Muscle of leg (tissue), 11 donors: ENCODE measurements around the gene ACOT11. TPM values are rescaled to one million over a fixed set of nuclear protein-coding genes. Genes with fewer than 3 reads are reported as not detected.
"Not testable (repeated sequence)": the region's sequence is repeated elsewhere in the genome, so short reads cannot be mapped to it uniquely, and the experiment has no call there.

ENCODE experiments used
- DNase-seq: peaks from one replicate; pipeline ENCODE4 v3.0.0; 2013
- H3K27ac ChIP-seq: one replicate; pipeline ENCODE4 v1.5.1; 2013; ENCODE audit warnings: mild to moderate bottlenecking, low read length, control low read depth
- H3K27me3 ChIP-seq: one replicate; pipeline ENCODE4 v1.6.1; 2013; ENCODE audit warnings: low read length; ENCODE audit not compliant: control insufficient read depth, insufficient read depth
- H3K36me3 ChIP-seq: one replicate; pipeline ENCODE4 v1.6.1; 2013; ENCODE audit warnings: low read length; ENCODE audit not compliant: control insufficient read depth, insufficient read depth
- H3K4me1 ChIP-seq: one replicate; pipeline ENCODE4 v1.6.1; 2013; ENCODE audit warnings: low read length; ENCODE audit not compliant: control insufficient read depth, insufficient read depth
- H3K4me3 ChIP-seq: one replicate; pipeline ENCODE4 v1.5.1; 2013; ENCODE audit warnings: low read length, control low read depth
- H3K9me3 ChIP-seq: replicated peaks from 2 replicates; pipeline ENCODE4 v1.6.1; 2013; ENCODE audit warnings: low read depth, low read length; ENCODE audit not compliant: control insufficient read depth
- WGBS: methylation state at CpG from one replicate; pipeline ENCODE4 v1.1.5; 2013; ENCODE audit warnings: missing lambda C conversion rate; ENCODE audit not compliant: insufficient coverage; 5-methylcytosine and 5-hydroxymethylcytosine counted together
- polyA plus RNA-seq, 8 donors: library from polyadenylated mRNA; unstranded; fragments of 120-200 nt; gene quantifications; one replicate each; pipeline versions ENCODE4 v1.2.1 to v1.2.3, GENCODE V29; 2013; ENCODE audit warnings: inconsistent platforms in 1 of 8, low replicate concordance in 1 of 8; ENCODE audit not compliant: insufficient read length in 8 of 8, insufficient read depth in 1 of 8
- total RNA-seq: library from RNA; stranded (reverse); fragments of 120-200 nt; gene quantifications from one replicate; pipeline ENCODE4 v1.2.4, GENCODE V29; 2013

The ACOT11 gene
- total and polyA plus RNA-seq, 9 donors = 2.8 to 10.1 (median 5.6) TPM

- 48% methylated on average over 11 of the region's 18 CpGs for WGBS
- Histone ChIP-seq H3K27ac (no peak within 1 kb of the TSS), H3K27me3 (no peaks in the 10 kb centered on the region), H3K4me1 (no peaks in the 10 kb centered on the region), H3K4me3 (no peak within 1 kb of the TSS), H3K36me3 (no peaks in the 10 kb centered on the region), H3K9me3 (no peaks in the 10 kb centered on the region)
- no peak for DNase-seq
Observed at GRCh38 chr1:54623216-54624007, 75.4 kb downstream of the ACOT11 start, which contains the start of gene FAM151A. Gene FAM151A, minus strand, starts transcription at chr1:54623525. Its CDS starts 130 bp downstream, at chr1:54623395.

DNA sequence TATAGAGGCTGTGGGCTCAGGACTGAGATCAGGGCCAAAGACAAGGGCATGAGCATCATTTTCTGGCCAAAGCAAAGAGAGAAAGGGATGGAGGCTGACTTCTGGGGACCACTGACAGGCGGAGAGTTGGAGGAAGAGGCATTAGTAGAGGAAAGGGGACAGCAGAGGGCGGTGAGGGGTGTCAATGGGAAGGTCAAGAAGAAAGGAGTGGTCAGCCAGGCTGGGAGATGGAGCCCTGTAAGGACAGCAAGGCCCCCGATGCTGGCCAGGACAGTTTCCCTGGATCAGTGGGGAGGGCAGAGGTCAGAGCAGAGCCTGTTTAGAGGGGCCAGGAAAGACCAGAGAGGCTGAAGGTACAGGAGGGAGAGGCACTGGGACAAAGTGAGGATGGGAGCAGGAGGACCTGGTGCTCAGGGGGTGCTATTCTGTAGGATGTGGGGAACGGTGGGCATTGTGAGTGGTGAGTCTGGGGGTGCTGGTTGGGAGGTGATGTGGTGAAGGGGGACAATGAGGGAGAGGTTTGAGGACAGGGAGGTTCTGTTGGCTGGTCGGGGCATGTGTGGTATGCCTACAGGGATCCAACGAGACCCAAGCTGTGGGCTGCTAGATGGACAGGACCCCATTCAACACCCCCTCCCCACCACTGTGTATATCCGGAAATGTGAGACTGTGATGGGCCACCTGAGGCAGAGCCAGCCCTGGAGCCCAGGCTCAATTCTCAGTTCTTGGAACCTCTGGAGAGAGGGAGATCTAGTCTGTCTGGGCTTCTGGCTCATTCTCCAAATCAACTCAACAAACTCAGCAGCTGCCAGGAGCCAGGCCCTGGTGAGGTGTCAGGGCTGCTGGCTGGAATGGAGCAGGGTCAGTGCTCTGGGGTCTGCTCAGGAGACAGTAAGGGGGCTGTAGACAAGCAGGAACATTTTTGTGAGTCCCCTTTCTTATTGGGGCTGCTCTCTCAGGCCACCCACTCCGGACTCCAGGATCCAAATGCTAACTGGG is 76.7 kb downstream of the ACOT11 start:
- WGBS = 56% methylated on average over 4 of the region's 8 CpGs
- Histone ChIP-seq H3K4me1 (no peaks in the 10 kb centered on the region), H3K4me3 (no peak overlapping the region), H3K27me3 (no peaks in the 10 kb centered on the region), H3K36me3 (no peaks in the 10 kb centered on the region), H3K9me3 (no peaks in the 10 kb centered on the region), H3K27ac (no peak overlapping the region)
- DNase-seq = no peak

- Histone ChIP-seq H3K4me3 (no peak overlapping the region), H3K36me3 (no peaks in the 10 kb centered on the region), H3K9me3 (no peaks in the 10 kb centered on the region), H3K27ac (no peak overlapping the region), H3K4me1 (no peaks in the 10 kb centered on the region), H3K27me3 (no peaks in the 10 kb centered on the region)
- WGBS = 40% methylated on average over 9 of the region's 10 CpGs
- DNase-seq = no peak
Observed at GRCh38 chr1:54627196-54627595, 79.2 kb downstream of the ACOT11 start.

DNA sequence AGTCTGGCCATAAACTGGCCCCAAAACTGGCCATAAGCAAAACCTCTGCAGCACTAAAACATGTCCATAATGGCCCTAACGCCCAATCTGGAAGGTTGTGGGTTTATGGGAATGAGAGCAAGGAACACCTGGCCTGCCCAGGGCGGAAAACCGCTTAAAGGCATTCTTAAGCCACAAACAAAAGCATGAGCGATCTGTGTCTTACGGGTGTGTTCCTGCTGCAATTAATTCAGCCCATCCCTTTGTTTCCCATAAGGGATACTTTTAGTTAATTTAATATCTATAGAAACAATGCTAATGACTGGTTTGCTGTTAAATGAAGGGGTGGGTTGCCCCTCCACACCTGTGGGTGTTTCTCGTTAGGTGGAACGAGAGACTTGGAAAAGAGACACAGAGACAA is 87.8 kb downstream of the ACOT11 start:
- H3K27me3 ChIP-seq, H3K36me3 ChIP-seq, H3K4me3 ChIP-seq, H3K9me3 ChIP-seq, H3K27ac ChIP-seq, DNase-seq, H3K4me1 ChIP-seq: not testable (repeated sequence)
- 100% methylated on average over 2 of the region's 7 CpGs for WGBS

DNA sequence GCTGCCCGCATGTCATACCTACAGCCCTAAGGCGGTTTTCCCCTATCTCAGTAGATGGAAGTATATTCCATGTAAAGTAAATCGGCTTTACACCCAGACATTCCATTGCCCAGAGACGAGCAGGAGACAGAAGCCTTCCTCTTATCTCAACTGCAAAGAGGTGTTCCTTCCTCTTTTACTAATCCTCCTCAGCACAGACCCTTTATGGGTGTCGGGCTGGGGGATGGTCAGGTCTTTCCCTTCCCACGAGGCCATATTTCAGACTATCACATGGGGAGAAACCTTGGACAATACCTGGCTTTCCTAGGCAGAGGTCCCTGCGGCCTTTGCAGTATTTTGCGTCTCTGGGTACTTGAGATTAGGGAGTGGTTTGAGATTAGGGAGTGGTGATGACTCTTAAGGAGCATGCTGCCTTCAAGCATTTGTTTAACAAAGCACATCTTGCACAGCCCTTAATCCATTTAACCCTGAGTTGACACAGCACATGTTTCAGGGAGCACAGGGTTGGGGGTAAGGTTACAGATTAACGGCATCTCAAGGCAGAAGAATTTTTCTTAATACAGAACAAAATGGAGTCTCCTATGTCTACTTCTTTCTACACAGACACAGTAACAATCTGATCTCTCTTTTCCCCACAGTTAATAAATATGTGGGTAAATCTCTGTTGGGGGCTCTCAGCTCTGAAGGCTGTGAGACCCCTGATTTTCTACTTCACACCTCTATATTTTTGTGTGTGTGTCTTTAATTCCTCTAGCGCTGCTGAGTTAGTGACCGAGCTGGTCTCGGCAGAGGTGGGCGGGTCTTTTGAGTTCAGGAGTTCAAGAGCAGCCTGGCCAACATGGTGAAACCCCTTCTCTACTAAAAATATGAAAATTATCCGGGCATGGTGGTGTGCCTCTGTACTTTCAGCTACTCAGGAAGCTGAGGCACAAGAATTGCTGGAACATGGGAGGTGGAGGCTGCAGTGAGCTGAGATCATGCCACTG is 88.7 kb downstream of the ACOT11 start:
- no CpG with 5 or more reads among the region's 14 CpGs for WGBS
- H3K4me3 ChIP-seq, DNase-seq: not testable (repeated sequence)

DNA sequence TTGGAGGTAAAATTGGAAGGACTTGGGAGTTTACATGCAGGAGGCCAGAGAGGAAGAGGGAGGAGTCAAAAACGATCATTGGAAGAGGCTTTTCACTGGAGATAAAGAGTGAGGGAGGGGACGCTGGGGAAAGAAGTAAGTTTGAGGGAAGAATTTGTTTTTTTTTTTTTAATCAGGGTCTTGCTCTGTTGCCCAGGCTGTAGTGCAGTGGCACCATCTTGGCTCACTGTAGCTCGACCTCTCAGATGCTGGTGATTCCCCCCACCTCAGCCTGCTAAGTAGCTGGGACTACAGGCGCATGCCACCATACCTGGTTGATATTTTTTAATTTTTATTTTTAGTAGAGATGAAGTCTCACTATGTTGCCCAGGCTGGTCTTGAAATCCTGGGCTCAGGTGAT is 92.3 kb downstream of the ACOT11 start:
- Histone ChIP-seq H3K9me3 (peaks cover 13% of the 10 kb centered on the region), H3K36me3 (no peaks in the 10 kb centered on the region), H3K4me3 (no peak overlapping the region), H3K27me3 (peaks cover 2% of the 10 kb centered on the region), H3K4me1 (no peaks in the 10 kb centered on the region), H3K27ac (no peak overlapping the region)
- no peak for DNase-seq
- 26% methylated on average over 2 of the region's 4 CpGs for WGBS

More for the DNA sequence above, 88.7 kb downstream of the ACOT11 start:
- not testable (repeated sequence) for H3K36me3 ChIP-seq, H3K4me1 ChIP-seq, H3K9me3 ChIP-seq, H3K27me3 ChIP-seq, H3K27ac ChIP-seq

- Histone ChIP-seq H3K27me3 (peaks cover 2% of the 10 kb centered on the region), H3K4me1 (peaks cover 4% of the 10 kb centered on the region), H3K27ac (no peak within 1 kb of the TSS), H3K9me3 (peaks cover 13% of the 10 kb centered on the region), H3K36me3 (no peaks in the 10 kb centered on the region), H3K4me3 (no peak within 1 kb of the TSS)
- DNase-seq = no peak
- 70% methylated on average over 3 of the region's 8 CpGs for WGBS
Observed at GRCh38 chr1:54640863-54641836, 93.1 kb downstream of the ACOT11 start, which contains the start of gene MROH7. Gene MROH7, plus strand, starts transcription at chr1:54641786. Its CDS starts 11,141 bp downstream, at chr1:54652927.

- H3K27me3 ChIP-seq = peaks cover 2% of the 10 kb centered on the region
- H3K4me3 ChIP-seq = no peak overlapping the region
- no peak overlapping the region for H3K27ac ChIP-seq
- DNase-seq = no peak
- no peaks in the 10 kb centered on the region for H3K36me3 ChIP-seq
- peaks cover 6% of the 10 kb centered on the region for H3K4me1 ChIP-seq
- H3K9me3 ChIP-seq = peaks cover 13% of the 10 kb centered on the region
Observed at GRCh38 chr1:54643736-54644135, 95.7 kb downstream of the ACOT11 start.
